ENCODE results near the gene MS4A2. TPM values are rescaled to one million over a fixed set of nuclear protein-coding genes. Genes with fewer than 3 reads are reported as not detected.

Gene MS4A2
- total and polyA plus RNA-seq, 2 of the 8 experiments (the other 6 are each of a cell fraction or from before 2014, with no cell fraction given), result not detected

DNA sequence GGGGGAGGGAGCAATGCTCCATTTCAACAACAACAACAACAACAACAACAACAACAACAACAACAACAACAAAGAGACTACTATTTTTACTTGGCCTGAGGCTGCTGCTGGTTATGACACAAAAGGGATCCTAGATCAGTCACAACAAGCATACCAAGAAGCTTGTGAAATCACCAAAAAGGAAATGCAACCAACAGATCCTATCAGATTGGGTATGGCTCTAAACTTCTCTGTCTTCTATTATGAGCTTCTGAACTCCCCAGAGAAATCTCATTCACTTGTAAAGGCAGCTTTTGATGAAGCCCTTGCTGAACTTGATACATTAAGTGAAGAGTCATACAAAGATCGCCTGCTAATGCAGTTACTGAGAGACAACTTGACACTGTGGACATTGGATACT lies 10.5 kb upstream of the MS4A2 start:
- Histone ChIP-seq H3K27me3 (replicated peaks in 1 of 4; ENCODE audit: control insufficient read depth in 3 of 4, extremely low read depth in 1 of 4, insufficient read depth in 3 of 4, low read length in 3 of 4) (no peaks in the 10 kb centered on the region), H3K27ac (ENCODE audit: low read depth, low read length) (no peak overlapping the region), H3K4ac (replicated peaks; ENCODE audit: insufficient read length, low read depth, low read length) (no peak overlapping the region), H4K8ac (ENCODE audit: extremely low read depth, insufficient read depth, low read length) (no peak overlapping the region), H3K9me3 (ENCODE audit: insufficient read depth in 2 of 2, low read depth in 1 of 2, low read length in 1 of 2) (peaks cover 0 to 13% of the 10 kb centered on the region in 2 experiments; a peak in 1 of 4 replicates), H3K79me1 (ENCODE audit: low read depth, low read length) (no peaks in the 10 kb centered on the region), H3K4me2 (ENCODE audit: insufficient read depth in 1 of 2, low read depth in 2 of 2, low read length in 2 of 2) (no peak overlapping the region), H3K36me3 (ENCODE audit: control insufficient read depth in 2 of 4, insufficient read depth in 4 of 4, low read length in 3 of 4) (peaks cover 0 to 2% (median 0%) of the 10 kb centered on the region in 4 experiments; a peak in 1 of 8 replicates), H3K4me3 (ENCODE audit: extremely low read depth in 1 of 4, insufficient read depth in 2 of 4, low read depth in 3 of 4, low read length in 4 of 4) (no peak overlapping the region), H4K91ac (replicated peaks; ENCODE audit: insufficient read length, low read length) (no peak overlapping the region), H3K14ac (ENCODE audit: insufficient read length) (no peak overlapping the region), H2BK15ac (ENCODE audit: low read length) (no peak overlapping the region), H3K79me2 (ENCODE audit: control insufficient read depth in 1 of 2, insufficient read depth in 2 of 2, low read length in 2 of 2) (no peaks in the 10 kb centered on the region), H2BK5ac (ENCODE audit: low read depth, low read length) (no peak overlapping the region), H2AK5ac (ENCODE audit: low read depth, low read length) (no peak overlapping the region), H2BK120ac (replicated peaks; ENCODE audit: low read depth, low read length) (no peak overlapping the region), H2BK12ac (ENCODE audit: low read depth, low read length) (no peak overlapping the region), H4K5ac (ENCODE audit: insufficient read length, low read depth, low read length) (no peak overlapping the region), H2BK20ac (ENCODE audit: low read length) (no peak overlapping the region), H3K56ac (replicated peaks; ENCODE audit: insufficient read length, low read depth, low read length) (no peak overlapping the region), H3K23ac (ENCODE audit: insufficient read length) (no peak overlapping the region), H3K18ac (ENCODE audit: extremely low read depth, low read length) (no peak overlapping the region), H4K20me1 (replicated peaks in 1 of 2; ENCODE audit: control insufficient read depth in 1 of 2, insufficient read depth in 2 of 2, low read length in 2 of 2) (no peaks in the 10 kb centered on the region), H3K4me1 (replicated peaks in 1 of 4; ENCODE audit: control insufficient read depth in 3 of 4, insufficient read depth in 4 of 4, low read length in 3 of 4) (no peaks in the 10 kb centered on the region), H3K23me2 (ENCODE audit: low read depth, low read length) (no peaks in the 10 kb centered on the region), H3K9ac (replicated peaks in 1 of 4; ENCODE audit: extremely low read depth in 1 of 4, low read depth in 3 of 4, low read length in 3 of 4) (no peak overlapping the region), H2AFZ (ENCODE audit: low read length) (no peak overlapping the region)
- WGBS, 2 experiments (ENCODE audit: extremely low coverage in 1 of 2, insufficient coverage in 1 of 2, insufficient read length in 1 of 2, insufficient replicate concordance in 2 of 2, low coverage in 1 of 2, low lambda C conversion rate in 2 of 2, missing lambda C conversion rate in 1 of 2), result 93% methylated on average over 1 of the region's 1 CpG; no CpG with 5 or more reads in 1 of the 2 experiments
- POLR2A ChIA-PET (ENCODE audit: partially characterized antibody), result no interaction called here
- CTCF ChIA-PET (ENCODE audit: partially characterized antibody), result interaction anchor here (1.4 kb wide), 1 partner anchor 285 kb away, joined by 3 read pairs; no protein-coding TSS in a partner anchor
- FAIRE-seq (no peak), DNase-seq (ENCODE audit: low read depth in 1 of 2, low spot score in 2 of 2) (no peak)
- TF ChIP-seq GTF2F1 (IDR thresholded peaks at IDR 0.05; ENCODE audit: borderline replicate concordance, low read depth, low read length) (no peak), RXRA (IDR thresholded peaks at IDR 0.05; ENCODE audit: insufficient read depth, low read depth, low read length) (no peak), EZH2 (IDR thresholded peaks at IDR 0.05; ENCODE audit: low read depth, low read length, severe bottlenecking) (no peak), SP1 (IDR thresholded peaks at IDR 0.05; ENCODE audit: low read depth, low read length) (no peak), TAF1 (IDR thresholded peaks at IDR 0.05; ENCODE audit: low read depth, low read length) (no peak), POU5F1 (IDR thresholded peaks at IDR 0.05; ENCODE audit: low read depth, low read length) (no peak), KDM1A (IDR thresholded peaks at IDR 0.05; ENCODE audit: borderline replicate concordance, low read length) (no peak), TCF12 (IDR thresholded peaks at IDR 0.05; ENCODE audit: low read depth, low read length) (no peak), CBX8 (IDR thresholded peaks at IDR 0.05; ENCODE audit: borderline replicate concordance, low read depth, low read length) (no peak), SP4 (IDR thresholded peaks at IDR 0.05; ENCODE audit: low read length) (no peak), KDM5A (IDR thresholded peaks at IDR 0.05; ENCODE audit: low read length) (no peak), MAFK (IDR thresholded peaks at IDR 0.05; ENCODE audit: low read depth, low read length) (no peak)
- TF ChIP-seq, protein P1, sequence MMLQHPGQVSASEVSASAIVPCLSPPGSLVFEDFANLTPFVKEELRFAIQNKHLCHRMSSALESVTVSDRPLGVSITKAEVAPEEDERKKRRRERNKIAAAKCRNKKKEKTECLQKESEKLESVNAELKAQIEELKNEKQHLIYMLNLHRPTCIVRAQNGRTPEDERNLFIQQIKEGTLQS (IDR thresholded peaks at IDR 0.05; ENCODE audit: insufficient read depth, low read depth, low read length), result no peak
- TF ChIP-seq, protein P2, sequence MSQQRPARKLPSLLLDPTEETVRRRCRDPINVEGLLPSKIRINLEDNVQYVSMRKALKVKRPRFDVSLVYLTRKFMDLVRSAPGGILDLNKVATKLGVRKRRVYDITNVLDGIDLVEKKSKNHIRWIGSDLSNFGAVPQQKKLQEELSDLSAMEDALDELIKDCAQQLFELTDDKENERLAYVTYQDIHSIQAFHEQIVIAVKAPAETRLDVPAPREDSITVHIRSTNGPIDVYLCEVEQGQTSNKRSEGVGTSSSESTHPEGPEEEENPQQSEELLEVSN (IDR thresholded peaks at IDR 0.05), result no peak

Measured in H1 (cell line).